ENCODE data around the gene NCOR1.

DNA sequence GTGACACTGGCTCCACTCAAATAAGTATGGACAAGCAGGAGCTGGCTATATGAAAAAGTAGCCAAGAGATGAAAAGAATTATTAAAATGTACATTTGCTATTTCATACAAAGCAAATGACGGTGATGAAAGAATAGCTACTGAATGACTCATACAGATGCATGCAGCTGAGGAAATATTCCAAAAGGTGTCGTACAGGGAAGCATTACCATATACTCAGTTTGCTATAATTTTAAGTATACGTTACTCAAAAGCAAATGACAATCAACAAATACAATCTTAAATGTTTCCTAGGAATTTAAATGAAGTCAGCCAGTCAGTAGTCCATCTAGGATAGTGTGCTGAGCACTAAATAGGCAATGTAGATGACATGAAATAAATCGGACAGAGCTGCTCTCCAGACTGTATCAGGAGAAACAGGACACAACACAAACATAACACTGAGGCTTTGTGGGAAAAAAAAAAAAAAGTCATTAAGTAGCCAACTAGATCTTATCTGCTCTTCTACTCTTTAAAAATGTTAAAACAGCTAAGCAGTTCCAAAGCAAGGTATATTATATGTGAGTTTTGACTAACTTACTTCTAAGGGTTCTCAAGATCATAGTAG is 65.0 kb downstream of the NCOR1 start:
- TF ChIP-seq POLR2A (IDR thresholded peaks at IDR 0.05; ENCODE audit: low read length) = no peak
- TF ChIP-seq GATA1 (IDR thresholded peaks at IDR 0.05; ENCODE audit: low read depth, low read length) = no peak

Data from erythroblast (primary cell).